Right lung (tissue), 5 donors: ENCODE measurements around the gene HMCES. TPM values are rescaled to one million over a fixed set of nuclear protein-coding genes. Genes with fewer than 3 reads are reported as not detected.
"Not testable (repeated sequence)": the region's sequence is repeated elsewhere in the genome, so short reads cannot be mapped to it uniquely, and the experiment has no call there.

Experiments
- DNase-seq, 2 donors: peaks; one replicate each; pipeline ENCODE4 v3.0.0-alpha.2; 2013
- polyA plus RNA-seq, 5 donors: library from polyadenylated mRNA; unstranded; fragments of 120-200 nt; gene quantifications; one replicate each; pipeline versions ENCODE4 v1.2.1 to v1.2.3, GENCODE V29; 2013; ENCODE audit warnings: inconsistent platforms in 1 of 5, low replicate concordance in 1 of 5; ENCODE audit not compliant: insufficient read length in 5 of 5, insufficient read depth in 1 of 5

The HMCES gene
- polyA plus RNA-seq, 5 donors, result 40.7 to 45.7 (median 43.4) TPM

DNA sequence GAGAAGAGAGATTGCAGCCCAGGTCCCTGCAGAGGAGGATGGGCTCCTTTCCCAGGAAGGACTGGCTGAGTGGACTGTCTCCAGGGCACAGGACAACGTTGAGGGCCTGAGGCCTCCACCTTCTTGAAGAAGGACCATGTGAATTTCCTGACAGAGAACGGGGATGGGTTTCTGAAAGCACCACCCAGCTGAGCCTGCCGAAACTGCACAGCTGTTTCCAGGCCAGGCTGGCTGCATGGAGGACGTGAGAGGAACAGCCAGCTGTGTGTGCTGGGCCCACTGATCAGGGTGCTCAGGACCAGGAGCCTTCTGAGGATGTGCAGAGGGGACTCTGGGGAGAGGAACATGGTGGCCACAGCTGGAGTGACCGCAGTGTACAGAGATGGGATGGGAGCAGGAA lies 39.2 kb downstream of the HMCES start:
- no peak for DNase-seq

DNA sequence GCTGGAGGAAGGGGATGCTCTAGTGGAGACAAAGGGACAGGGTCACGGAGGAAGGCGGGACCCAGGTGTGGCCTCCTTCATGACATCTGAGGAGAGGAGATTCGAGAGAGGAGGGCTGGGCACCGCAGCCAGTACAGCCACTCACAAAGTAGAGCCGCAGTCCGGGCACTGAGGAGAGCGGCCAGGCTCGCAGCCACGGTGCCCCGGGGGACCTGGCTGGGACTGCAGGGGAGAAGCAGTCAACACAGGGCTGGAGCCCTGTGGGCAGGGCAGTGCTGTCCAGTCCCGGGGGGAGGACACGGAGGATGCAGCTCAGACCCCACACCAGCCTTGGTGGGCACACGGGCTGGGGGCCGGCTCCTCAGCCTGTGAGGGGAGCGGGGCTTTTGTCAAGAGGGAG lies 40.3 kb downstream of the HMCES start:
- no peak for DNase-seq

DNA sequence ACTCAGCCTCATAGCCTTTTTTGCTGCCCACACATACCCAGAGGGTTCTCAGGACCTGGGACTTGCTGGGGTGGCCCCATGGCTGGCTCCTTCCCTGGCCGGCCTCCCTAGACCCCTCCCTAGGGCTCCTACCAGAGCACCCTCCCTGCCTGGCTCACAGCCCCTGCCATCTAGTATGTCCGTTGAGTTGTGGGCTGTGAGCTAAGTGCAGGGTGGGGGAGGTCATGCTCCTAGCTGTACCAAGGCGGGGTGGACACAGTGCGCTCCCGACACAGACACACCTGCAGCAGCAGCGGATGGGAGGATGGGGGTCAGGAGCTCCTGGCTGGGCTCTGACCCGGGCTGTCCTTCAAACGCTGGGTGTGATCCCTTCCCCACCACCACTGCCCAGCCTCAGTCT lies 41.6 kb downstream of the HMCES start:
- DNase-seq, result no peak

DNA sequence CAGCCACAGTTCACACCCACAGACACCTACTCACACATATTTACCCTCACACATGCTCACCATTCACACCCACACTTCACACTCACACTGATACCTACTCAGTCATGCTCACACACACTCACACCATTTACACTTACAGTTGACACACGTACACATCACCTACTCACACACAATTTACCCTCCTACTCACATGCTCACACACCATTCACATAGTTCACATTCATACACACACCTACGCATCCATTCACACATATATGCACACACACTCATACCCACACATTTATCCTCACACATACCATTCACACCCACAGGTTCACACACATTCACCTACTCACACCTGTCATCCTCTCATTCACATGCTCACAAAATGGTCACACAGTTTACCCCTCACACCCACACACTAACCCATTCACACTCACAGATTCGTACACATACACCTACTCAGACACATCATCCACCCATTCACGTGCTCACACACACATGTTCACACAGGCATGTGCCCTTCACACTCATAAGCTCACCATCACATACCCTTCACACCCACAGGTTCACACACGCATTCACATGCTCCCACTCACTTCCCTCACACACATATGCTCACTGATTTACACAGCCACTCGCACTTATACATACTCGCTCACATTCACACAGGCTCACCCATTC lies 42.3 kb downstream of the HMCES start:
- DNase-seq, result no peak

DNA sequence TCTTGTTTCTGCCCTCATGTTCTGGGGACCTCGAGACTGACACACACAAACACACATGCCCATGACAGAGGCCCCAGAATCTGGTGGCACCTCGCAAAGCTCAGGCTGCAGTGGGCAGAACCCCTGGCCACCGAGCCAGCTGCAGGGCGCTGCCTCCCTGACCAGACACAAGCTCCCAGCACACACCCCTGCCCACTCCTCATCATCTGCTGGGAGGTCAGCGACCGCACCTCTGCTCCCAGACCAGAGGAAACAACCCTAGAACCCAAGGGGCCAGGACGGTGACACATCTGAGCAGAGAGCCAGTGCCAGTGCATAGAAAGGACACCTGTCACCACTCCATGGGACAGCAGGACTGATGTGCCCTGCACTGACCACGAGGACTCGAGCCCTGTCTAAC lies 43.2 kb downstream of the HMCES start:
- no peak for DNase-seq

DNA sequence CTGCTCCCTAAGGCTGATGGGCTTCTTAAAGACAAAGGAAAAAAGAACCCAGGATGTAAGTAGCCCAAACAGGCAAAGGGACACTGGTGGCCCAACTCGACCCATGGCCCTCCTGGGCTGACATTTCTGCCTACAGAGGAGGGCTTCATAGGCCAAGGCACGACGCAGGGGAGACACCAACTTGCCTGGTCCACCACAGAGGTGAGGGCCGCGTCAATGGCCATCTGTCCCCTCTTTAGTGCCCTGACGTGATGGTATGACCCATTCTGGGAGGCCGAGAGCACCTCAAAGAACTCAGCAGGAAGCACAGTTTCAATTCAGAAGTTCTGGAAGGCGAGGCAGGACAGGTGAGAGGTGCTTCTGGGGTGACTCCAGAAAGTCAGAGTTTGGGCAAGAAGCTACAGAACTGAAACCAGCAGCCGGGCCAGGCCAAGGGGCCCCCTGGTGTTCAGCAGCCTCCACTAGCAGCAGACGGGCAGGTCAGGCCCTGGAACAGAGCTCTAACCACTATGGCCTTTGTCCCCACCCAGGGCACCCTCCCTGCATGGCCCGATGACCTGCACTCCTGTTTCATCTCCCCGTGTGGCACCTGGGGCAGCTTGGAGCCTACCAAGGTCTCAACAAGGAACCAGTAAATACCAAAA lies 45.1 kb downstream of the HMCES start:
- no peak for DNase-seq

DNA sequence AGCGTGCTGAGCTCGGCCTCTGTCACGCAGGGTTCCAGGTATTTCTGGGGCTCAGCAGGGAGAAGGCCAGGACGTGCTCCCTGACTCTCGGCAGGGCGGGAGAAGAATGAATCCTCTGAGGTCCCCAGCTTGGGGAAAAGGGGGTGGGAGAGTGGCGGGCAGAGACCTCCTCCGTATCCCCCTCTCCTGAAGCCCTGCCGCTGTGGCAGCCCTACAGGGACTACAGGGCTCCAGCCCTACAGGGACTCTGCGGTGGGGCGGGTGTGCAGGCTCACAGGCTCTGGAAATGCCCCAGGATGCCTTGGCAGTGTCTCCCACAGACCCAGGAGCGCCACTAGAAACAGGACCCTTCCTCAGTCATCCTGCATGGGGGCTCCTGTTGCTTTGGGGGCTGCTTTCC lies 46.2 kb downstream of the HMCES start:
- DNase-seq, result no peak

DNA sequence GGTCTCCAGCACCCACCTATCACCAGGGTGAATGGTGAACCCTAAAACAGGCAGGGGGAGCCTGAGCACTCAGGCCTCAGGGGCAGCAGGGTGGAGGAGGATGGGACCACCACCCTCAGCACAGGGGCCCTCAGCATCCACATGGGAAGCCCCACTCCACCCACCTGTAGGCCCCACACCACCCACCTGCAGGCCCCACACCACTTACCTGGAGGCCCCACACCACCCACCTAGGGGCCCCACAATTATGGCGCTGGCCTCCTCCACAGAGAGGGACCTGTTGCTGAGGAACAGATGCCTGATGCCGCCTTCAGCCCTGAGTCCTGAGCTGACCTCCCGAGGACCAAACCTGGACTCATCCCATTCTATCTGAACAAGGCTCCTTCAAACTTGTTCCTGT lies 46.7 kb downstream of the HMCES start:
- DNase-seq, result no peak

DNA sequence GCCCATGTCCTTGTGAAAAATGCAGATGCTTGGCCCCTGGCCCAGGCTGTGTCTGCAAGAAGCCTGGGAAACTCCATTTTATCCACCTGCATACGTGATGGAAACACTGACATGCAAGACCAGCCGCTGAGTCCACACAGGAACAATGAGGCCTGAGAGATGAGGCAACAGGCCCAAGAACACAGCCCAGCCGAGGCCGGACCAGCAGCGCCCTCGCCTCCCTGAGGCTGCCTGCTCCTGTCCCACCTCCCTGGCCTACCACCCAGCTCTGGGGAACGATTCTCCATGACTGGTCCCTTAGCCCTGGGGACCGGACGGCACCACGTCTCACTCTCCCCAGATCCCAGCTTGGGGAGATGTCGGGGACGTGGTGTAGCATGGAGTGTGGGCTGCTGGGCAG lies 47.5 kb downstream of the HMCES start:
- no peak for DNase-seq

DNA sequence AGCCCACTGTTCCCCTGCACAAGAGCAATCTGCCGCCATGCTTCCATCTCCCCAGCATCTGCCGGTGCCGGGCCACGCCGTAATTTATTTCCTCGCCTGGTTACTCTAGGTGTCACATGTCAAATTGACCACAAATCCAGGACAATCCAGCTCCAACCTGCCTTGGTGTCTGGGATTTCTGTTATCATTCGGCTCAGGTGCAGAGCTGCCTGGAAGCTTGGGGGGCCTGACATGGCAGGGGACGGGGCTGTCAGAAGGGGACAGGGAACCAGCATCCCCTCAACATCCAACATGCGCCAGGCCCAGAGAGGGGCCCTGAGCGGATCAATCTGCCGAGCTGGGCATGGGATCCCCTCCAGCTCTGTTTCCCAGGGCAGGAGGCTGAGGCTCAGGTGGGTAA lies 47.9 kb downstream of the HMCES start:
- DNase-seq, result no peak

DNA sequence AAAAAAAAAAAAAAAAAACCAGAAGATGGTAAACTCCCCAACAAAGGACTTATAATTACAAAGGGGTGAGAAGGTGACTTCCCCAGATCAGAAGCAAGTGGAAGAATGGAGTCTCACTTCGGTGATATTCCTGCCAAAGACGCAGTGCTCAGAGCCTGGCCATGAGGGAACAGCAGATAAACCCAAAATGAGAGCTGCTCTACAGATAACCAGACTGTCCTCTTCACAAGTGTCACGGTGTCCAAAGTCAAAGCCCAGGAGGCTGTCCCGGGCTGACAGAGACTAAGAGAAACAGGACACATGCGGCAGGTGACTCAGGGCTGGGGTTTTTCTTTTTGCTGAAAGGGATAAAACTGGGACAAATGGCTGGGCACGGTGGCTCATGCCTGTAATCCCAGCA lies 48.8 kb downstream of the HMCES start:
- no peak for DNase-seq

DNA sequence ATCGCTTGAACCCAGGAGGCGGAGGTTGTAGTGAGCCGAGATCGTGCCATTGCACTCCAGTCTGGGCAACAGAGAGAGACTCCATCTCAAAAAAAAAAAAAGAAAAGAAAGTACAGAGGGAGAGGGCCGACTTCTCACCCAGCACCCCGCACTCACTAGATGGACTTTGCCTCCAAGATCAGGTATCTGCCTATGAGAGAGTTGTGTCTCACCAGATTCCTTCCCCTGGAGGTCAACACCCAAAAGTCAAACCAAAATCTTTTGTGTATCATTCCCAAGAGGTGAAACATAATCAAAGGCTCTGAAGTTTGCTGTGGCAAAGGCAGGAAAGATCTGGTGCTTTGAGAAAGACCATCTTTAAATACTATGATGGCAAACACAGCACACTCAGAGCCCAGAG lies 51.2 kb downstream of the HMCES start:
- DNase-seq, result no peak

DNA sequence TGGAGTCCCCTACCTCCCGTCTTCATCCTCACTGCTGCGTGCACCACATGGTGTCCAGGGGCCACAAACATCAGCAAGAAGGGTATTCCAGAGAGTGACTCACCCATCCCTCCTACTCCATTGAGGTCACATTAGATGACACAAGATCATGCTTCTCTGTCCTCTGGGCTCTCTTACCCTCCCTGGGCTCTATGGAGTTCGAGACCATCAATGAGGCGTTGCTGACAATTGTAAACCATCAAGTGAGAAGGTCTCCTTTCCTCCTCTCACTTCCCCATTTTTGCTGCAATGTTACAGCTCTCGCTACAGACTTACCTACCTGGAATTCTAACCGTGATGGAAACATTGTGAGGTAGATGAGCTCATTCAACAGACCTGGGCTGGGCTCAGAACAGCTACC lies 51.7 kb downstream of the HMCES start:
- no peak for DNase-seq

DNA sequence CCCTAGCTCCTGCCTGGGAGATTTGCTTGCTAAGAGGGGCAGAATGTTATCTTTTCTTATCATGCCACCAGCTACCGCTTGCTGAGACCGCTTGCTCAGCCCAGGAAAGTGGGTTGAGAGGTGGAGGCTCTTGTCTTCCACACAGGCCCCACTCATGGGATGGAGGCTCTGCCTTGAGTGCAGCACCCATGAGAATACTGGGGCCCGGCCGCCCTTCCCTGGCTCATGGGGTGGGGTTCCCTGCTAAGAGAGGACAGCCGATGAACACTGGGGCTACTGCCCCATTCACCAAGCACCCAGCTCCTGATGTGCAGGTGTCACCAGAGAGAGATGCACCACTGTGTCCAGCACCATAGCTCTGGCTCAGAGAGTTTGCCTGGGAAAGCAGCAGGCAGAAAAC lies 55.2 kb downstream of the HMCES start:
- DNase-seq, result no peak

DNA sequence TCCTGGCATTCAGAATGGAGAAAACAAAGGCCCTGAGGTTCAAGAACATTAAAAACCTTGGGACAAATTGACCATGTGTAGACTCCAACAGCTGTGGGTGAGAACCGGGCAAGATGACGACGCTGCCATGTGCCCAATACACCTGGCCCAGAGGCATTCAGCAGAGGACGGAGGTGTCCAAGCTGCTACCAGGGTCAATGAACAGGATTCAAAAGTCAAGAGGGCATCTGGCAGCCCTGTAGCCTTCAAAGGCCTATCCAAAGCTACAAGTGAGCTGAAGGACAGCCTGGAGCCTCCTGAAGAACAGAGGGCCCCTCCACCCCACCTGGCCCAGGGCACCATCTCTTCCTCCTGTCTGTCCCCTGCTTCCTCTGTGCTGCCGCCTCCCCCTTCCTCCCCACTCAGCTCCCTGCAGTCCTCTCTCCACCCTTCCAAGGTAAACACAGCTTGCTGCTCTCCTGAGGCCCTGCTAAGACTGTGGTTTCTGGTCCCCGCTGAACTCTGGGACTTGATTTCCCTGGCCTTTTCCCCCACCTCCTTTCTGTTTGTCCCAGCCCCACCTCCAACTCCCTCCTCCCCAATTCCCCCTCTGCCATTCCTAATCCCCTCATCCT lies 57.5 kb downstream of the HMCES start:
- DNase-seq, result no peak

DNA sequence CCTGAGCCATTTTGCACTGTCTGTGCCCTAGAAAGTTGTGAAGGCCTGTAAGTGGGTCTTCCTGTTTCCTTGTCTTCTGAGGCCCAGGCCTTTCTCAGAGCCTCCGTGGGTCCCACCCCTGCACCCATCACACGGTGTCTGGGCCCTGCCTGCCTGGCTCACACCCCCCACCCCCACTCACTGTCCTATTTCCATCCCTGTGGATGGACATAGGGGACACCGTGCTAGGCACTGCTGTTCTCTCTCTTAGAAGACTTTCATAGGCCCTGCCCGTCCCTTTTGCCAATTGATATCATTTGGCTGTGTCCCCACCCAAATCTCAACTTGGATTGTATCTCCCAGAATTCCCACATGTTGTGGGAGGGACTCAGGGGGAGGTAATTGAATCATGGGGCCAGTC lies 59.0 kb downstream of the HMCES start:
- not testable (repeated sequence) for DNase-seq

DNA sequence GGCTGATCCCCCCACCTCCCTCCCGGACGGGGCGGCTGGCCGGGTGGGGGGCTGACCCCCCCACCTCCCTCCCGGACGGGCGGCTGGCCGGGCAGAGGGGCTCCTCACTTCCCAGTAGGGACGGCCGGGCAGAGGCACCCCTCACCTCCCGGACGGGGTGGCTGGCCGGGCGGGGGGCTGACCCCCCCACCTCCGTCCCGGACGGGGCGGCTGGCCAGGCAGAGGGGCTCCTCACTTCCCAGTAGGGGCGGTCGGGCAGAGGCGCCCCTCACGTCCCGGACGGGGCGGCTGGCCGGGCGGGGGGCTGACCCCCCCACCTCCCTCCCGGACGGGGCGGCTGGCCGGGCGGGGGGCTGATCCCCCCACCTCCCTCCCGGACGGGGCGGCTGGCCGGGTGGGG lies 60.5 kb downstream of the HMCES start:
- not testable (repeated sequence) for DNase-seq

DNA sequence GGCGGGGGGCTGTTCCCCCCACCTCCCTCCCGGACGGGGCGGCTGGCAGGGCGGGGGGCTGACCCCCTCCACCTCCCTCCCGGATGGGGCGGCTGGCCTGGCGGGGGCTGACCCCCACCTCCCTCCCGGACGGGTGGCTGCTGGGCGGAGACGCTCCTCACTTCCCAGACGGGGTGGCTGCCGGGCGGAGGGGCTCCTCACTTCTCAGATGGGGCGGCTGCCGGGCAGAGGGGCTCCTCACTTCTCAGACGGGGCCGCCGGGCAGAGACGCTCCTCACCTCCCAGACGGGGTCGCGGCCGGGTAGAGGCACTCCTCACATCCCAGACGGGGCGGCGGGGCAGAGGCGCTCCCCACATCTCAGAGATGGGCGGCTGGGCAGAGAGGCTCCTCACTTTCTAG lies 61.2 kb downstream of the HMCES start:
- not testable (repeated sequence) for DNase-seq

DNA sequence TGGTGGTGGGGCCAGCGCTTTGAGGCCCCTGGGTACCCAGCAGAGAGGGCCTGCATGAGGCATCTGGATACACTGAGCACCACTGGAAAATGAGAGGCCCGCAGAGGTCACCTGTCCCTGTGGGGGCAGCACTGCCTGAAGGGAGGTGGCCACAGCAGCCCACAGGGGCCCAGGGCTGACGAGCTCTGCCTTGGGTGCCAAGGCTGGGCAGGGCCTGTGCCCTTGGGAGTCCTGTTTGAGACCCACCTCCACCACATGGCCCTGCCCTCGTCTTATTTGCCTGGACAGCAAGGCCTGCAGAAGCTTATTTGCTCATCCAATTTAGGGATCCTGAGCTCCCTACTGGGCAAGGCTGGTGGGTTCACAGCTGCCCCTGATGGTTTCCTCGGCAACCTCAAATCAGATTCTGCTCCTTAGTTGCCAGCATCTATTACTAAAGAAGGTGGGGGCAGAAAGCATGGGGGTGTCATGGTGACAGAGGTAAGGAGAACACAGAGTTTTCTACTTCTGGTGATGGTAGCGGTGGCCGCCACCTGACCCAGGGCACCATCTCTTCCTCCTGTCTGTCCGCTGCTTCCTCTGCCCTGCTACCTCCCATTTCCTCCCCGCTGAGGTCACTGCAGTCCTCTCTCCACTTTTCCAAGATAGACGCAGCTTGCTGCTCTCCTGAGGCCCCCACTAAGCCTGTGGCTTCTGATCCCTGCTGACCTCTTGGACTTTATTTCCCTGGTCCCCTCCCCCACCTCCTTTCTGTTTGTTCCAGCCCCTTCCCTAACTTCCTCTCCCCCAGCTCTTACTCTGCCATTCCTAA lies 62.9 kb downstream of the HMCES start:
- no peak for DNase-seq

DNA sequence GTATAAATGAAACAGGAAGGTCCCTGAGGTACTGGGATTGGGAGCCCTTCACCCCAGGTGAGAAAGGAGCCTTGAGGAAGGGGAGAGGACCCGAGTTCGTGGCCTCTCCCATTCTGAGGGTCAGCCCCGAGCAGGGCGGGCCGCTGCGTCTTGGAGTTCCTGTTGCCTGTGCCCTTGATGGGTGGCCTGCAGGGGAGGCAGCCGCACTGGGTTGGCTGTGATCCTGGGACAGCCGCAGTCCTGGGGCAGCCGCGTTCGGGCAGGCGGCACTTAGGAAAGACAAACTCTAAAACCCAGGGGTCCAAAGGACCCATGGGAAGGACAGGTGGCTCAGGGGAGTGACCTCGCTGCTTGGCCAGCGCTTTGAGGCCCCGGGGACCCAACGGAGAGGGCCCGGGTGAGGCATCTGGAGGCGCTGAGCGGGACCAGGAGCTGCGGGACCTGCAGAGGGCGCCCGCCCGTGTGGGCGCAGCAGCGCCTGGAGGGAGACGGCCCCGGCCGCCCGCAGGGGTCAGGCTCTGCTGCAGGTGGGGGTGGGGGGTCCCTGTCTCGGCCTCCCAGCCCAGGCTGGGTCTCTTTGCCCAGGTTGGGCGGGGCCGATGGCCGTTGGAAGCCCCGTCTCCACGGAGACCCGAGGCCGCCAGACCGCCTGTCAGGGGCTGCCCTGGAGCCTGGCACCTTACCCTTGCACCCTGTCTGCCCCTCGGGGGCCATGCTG lies 65.1 kb downstream of the HMCES start:
- peak in 1 of 2 donors; percentile 23 for DNase-seq

DNA sequence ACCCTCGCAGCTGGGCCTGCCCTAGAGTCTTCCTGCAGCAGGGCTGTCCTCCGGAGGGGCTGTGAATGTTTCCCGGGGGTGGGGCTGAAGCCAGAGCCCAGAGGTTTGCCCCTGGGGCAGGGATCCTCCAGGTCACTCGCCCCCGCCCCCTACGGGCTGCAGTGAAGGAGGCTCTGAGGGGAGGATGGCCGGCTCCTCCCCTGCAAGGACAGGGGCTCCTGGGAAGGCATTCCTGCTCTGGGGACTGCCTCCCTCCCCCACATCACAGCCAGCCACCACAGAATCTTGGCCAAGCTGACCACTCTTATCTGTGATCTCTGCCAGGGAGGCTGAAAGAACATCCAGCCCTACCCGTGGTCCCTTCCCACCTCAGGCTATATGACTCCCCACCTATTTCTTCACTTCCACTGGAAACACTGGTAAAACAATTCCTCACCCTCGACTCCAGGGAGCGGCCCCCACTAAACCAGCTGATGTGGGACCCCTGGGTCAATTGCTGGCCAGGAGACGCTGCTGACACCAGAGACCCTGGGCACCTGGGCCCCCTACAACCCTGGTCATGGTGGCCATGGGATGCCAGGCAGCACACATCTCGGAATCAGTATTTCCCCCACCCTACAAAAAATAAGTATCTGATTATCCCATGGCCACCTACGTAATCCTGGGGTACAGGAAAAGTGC lies 66.0 kb downstream of the HMCES start:
- no peak for DNase-seq
